OCI-LY1 (cell line): ENCODE results near the gene ALKBH3.

Experiments
- EZH2 ChIP-seq: fragments of 200-600 bp; sonication (generic), shearing (Covaris generic); IDR thresholded peaks from 2 replicates; pipeline ENCODE4 v1.8.0; 2017; ENCODE audit warnings: borderline replicate concordance, mixed run types, mild to moderate bottlenecking, antibody characterized with exemption, low read length, moderate library complexity, mixed read lengths
- TF ChIP-seq, protein P1 (sequence below): fragments of 200-600 bp; sonication (generic), shearing (Covaris generic); IDR thresholded peaks from 2 replicates; pipeline ENCODE4 v1.5.1; 2017; ENCODE audit warnings: mild to moderate bottlenecking, antibody characterized with exemption, low read length, moderate library complexity, mixed read lengths

DNA sequence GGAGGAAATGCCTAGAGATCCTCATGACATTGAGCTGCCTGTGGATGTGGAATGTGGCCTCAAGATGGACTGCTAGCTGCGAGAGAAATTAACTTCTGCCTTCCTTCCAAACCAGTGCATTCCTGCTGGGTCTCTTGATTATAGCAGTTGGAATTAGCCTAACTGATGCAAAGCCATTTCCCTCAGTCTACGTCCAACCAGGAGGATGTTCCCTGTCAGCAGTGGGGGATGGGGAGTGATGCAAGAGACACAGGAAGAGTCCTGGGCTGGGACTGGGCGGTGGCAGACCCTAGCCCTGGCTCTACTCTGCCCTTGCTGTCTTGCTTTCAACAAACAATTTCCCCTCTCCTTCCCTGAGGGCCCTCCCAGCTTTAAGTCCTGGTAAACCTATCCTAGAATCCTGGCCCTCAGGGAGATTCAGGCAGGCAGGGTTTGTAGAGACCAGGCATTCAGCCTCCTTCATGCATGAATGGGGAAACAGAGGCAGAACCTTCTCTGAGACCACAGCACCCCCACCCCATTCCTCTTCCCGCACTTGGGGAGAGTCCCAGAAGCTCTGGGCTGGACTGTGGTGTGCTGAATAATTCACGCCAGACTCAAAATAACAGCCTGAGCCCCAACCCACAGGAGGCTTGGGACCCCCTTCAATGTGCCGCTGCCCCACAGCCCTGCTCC, 78.8 kb downstream of the ALKBH3 start:
- TF ChIP-seq, protein P1, sequence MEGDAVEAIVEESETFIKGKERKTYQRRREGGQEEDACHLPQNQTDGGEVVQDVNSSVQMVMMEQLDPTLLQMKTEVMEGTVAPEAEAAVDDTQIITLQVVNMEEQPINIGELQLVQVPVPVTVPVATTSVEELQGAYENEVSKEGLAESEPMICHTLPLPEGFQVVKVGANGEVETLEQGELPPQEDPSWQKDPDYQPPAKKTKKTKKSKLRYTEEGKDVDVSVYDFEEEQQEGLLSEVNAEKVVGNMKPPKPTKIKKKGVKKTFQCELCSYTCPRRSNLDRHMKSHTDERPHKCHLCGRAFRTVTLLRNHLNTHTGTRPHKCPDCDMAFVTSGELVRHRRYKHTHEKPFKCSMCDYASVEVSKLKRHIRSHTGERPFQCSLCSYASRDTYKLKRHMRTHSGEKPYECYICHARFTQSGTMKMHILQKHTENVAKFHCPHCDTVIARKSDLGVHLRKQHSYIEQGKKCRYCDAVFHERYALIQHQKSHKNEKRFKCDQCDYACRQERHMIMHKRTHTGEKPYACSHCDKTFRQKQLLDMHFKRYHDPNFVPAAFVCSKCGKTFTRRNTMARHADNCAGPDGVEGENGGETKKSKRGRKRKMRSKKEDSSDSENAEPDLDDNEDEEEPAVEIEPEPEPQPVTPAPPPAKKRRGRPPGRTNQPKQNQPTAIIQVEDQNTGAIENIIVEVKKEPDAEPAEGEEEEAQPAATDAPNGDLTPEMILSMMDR = no peak
- no peak for TF ChIP-seq EZH2
